Lower leg skin (tissue), 4 donors: ENCODE measurements around the gene KCNMB2. TPM values are rescaled to one million over a fixed set of nuclear protein-coding genes. Genes with fewer than 3 reads are reported as not detected.

Experiments used
- DNase-seq, 2 donors: peaks; one replicate each; pipeline ENCODE4 v3.0.0-alpha.2; 2019; ENCODE audit warnings: low spot score in 2 of 2
- H3K4me3 ChIP-seq: fragments of 200-600 bp; sonication (generic); 2 replicates; pipeline ENCODE4 v1.5.1; 2017; ENCODE audit warnings: mild to moderate bottlenecking, low read depth; ENCODE audit not compliant: poor library complexity, severe bottlenecking
- POLR2A ChIP-seq, 2 donors: fragments of 450-650 bp; IDR thresholded peaks; one replicate each; pipeline ENCODE4 v1.6.1; 2016 to 2017; ENCODE audit warnings: antibody characterized with exemption in 2 of 2, mild to moderate bottlenecking in 1 of 2, moderate library complexity in 1 of 2
- WGBS, 2 donors: methylation state at CpG; one replicate each; pipeline ENCODE4 v1.1.5; 2018; 5-methylcytosine and 5-hydroxymethylcytosine counted together
- intact Hi-C: fragments of 100-400 bp; cut with DNase I; formaldehyde crosslinking; loops from one replicate; pipeline ENCODE4 v1.15.0; 2023; ENCODE audit warnings: low total_unique reads
- total RNA-seq, 4 donors: library from RNA; depleted of rRNA; stranded (reverse); fragments of >200 nt; gene quantifications; one replicate each; pipeline ENCODE4 v1.1.0, GENCODE V29; 2016
- TF ChIP-seq, protein P1 (sequence below), 3 donors: fragments of 450-650 bp; IDR thresholded peaks; one replicate each; pipeline ENCODE4 v1.5.1; 2016; ENCODE audit warnings: antibody characterized with exemption in 3 of 3, mild to moderate bottlenecking in 3 of 3, moderate library complexity in 2 of 3

Gene KCNMB2
- total RNA-seq, 4 donors from 2014 or later: not detected

DNA sequence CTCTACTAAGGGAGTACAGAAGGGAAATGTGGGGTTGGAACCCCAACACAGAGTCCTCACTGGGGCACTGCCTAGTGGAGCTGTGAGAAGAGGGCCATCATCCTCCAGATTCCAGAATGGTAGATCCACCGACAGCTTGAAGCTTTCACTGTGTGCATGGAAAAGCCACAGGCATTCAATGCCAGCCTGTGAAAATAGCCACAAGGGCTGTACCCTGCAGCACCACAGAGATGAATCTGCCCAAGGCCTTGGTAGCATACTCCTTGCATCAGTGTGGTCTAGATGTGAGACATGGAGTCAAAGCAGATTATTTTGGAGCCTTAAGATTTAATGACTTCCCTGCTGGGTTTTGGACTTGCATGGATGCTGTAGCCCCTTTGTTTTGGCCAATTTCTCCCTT, 39.3 kb upstream of the KCNMB2 start:
- no peak overlapping the region for H3K4me3 ChIP-seq
- DNase-seq: no peak
- intact Hi-C loops: no loop called here
- no peak for TF ChIP-seq POLR2A (IDR thresholded peaks at IDR 0.05)
- TF ChIP-seq, protein P1, sequence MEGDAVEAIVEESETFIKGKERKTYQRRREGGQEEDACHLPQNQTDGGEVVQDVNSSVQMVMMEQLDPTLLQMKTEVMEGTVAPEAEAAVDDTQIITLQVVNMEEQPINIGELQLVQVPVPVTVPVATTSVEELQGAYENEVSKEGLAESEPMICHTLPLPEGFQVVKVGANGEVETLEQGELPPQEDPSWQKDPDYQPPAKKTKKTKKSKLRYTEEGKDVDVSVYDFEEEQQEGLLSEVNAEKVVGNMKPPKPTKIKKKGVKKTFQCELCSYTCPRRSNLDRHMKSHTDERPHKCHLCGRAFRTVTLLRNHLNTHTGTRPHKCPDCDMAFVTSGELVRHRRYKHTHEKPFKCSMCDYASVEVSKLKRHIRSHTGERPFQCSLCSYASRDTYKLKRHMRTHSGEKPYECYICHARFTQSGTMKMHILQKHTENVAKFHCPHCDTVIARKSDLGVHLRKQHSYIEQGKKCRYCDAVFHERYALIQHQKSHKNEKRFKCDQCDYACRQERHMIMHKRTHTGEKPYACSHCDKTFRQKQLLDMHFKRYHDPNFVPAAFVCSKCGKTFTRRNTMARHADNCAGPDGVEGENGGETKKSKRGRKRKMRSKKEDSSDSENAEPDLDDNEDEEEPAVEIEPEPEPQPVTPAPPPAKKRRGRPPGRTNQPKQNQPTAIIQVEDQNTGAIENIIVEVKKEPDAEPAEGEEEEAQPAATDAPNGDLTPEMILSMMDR (IDR thresholded peaks at IDR 0.05): no peak
- WGBS, 2 donors: 91 to 100% methylated on average over 1 of the region's 1 CpG

DNA sequence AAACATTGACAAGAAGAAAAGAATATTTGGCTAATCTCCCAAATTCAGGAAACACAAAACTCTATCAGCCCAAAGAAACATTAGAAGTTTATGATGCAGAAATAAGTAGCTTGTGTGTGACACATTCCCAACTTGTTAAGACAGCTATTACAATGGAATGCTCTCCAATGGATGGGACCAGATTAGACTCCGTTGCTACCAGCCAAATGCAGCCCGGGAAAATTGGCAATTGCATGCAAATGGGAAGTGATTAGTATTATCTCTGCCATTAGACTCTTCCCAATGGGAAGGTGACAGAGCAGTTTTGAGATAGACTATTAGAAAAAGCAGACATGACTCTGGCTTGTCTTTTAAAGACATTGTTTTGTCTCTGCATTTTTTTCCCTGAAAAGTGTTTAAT, 37.4 kb upstream of the KCNMB2 start:
- intact Hi-C loops: no loop called here
- no peak for DNase-seq
- H3K4me3 ChIP-seq: no peak overlapping the region
- no peak for TF ChIP-seq POLR2A (IDR thresholded peaks at IDR 0.05)
- TF ChIP-seq, protein P1 (IDR thresholded peaks at IDR 0.05): no peak
- 27 to 29% methylated on average over 2 of the region's 2 CpGs for WGBS, 2 donors

DNA sequence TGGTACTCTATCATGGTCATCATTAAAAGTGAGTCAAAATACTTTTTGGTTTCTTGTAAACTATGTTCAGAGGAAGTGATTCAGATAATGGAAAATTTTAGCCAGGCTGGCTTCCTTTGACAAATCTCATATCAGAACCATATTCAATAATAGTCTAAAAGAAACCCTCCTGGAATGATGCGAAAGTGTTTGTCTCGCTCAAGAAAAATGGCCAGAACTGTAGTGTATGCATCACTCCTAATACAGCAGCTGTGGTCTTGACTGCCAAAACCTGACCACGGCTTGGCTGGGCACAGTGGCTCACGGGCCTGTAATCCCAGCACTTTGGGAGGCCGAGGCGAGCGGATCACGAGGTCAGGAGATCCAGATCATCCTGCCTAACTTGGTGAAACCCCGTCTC, 35.6 kb upstream of the KCNMB2 start:
- intact Hi-C loops: no loop called here
- no peak for DNase-seq
- 91 to 94% methylated on average over 9 of the region's 9 CpGs for WGBS, 2 donors
- TF ChIP-seq, protein P1 (IDR thresholded peaks at IDR 0.05): no peak
- TF ChIP-seq POLR2A (IDR thresholded peaks at IDR 0.05): no peak
- no peak overlapping the region for H3K4me3 ChIP-seq

DNA sequence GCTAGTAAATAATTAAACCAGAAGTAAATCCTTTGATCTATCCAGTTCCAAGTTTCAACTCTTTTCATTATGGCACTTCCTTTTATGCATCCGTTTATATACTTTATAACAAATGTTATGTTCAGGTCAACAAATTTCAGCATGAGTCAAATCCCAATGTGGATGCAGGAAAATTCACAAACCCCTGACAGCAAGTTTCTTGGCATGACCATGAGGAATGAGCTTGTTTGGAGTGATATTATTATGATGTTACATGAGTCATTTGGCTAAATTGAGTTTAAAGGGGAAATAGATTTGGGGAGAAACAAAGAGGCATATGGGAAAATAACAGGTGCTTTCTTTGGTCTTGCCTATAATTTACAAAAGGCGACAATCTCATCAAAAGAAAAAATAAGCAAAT, 32.1 kb upstream of the KCNMB2 start:
- intact Hi-C loops: no loop called here
- WGBS, 2 donors: 75% methylated on average over 2 of the region's 2 CpGs
- no peak for DNase-seq

DNA sequence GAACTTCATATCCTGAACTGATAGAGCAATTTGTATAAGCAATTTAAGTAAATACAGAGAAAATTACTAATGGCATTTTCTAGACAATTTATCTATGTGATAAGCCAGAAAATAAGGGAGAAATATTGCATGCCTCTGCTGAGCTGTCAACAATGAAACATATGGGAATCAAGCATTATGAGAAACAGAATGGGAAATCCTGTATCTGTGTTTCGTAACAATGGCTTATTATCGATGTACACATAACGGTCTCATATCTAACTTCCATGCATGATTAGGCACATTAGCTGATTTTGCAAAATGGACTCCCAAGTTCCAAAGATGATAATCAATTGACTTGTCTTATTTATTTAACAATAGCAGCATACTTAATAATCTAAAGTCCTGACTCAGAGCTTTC, 30.4 kb upstream of the KCNMB2 start:
- WGBS, 2 donors: 71 to 74% methylated on average over 3 of the region's 3 CpGs
- TF ChIP-seq, protein P1 (IDR thresholded peaks at IDR 0.05): no peak
- no peak for TF ChIP-seq POLR2A (IDR thresholded peaks at IDR 0.05)
- intact Hi-C loops: no loop called here
- no peak overlapping the region for H3K4me3 ChIP-seq
- DNase-seq: no peak

More for the DNA sequence above, 32.1 kb upstream of the KCNMB2 start:
- TF ChIP-seq, protein P1 (IDR thresholded peaks at IDR 0.05): no peak
- no peak for TF ChIP-seq POLR2A (IDR thresholded peaks at IDR 0.05)
- H3K4me3 ChIP-seq: no peak overlapping the region
